ENCODE measurements around the gene CRAT.

Gene CRAT

DNA sequence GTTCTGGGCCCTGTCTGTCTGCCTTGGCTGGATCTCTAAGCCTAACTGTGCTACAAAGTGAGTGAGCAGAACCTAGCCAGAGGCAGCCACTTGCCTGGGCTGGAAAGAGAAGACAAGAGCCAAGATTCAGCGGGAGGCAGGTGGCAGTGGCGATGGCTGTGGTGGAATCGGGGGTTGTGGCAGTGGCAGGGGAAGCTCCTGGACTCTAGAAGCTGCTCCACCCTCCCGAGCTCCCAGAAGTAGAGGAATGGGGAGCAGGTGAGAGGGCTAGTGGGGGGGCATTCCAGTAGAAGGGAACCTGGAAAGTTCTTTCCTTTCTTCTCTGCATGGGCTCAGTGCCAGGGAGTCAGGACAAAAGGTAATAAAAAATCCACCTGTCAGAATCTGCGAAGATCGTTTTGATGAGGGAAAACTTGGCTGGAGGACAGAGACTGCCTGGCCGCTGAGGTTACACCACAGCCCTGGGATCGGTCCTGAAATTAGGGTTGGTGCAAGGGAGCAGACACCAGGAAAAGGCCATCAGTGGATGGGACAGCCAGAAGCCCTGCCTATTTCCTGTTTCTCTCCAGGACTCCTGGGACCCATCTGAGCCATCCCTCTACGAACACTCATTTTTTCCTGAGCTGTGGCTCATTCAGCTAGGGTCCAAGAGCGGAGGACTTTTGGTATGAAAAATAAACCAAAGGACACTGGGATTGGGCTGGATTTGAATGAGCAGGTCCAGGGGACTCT is 1.6 kb downstream of the CRAT start:
- no peak overlapping the region for H2AFZ ChIP-seq
- H3K79me2 ChIP-seq, result peaks cover 8% of the 10 kb centered on the region
- peak overlapping the region; percentile 59 for H3K4me2 ChIP-seq (ENCODE audit: low read length)
- no peak overlapping the region for H3K27ac ChIP-seq
- no peaks in the 10 kb centered on the region for H3K4me1 ChIP-seq
- no peaks in the 10 kb centered on the region for H3K27me3 ChIP-seq (ENCODE audit: control insufficient read depth, insufficient read depth, low read length)
- no peaks in the 10 kb centered on the region for H3K36me3 ChIP-seq (ENCODE audit: control insufficient read depth, insufficient read depth, low read length)
- peak overlapping the region; percentile 76 for H3K4me3 ChIP-seq (ENCODE audit: low read depth, low read length)
- H3K9ac ChIP-seq, result no peak overlapping the region
- TF ChIP-seq, protein P1, sequence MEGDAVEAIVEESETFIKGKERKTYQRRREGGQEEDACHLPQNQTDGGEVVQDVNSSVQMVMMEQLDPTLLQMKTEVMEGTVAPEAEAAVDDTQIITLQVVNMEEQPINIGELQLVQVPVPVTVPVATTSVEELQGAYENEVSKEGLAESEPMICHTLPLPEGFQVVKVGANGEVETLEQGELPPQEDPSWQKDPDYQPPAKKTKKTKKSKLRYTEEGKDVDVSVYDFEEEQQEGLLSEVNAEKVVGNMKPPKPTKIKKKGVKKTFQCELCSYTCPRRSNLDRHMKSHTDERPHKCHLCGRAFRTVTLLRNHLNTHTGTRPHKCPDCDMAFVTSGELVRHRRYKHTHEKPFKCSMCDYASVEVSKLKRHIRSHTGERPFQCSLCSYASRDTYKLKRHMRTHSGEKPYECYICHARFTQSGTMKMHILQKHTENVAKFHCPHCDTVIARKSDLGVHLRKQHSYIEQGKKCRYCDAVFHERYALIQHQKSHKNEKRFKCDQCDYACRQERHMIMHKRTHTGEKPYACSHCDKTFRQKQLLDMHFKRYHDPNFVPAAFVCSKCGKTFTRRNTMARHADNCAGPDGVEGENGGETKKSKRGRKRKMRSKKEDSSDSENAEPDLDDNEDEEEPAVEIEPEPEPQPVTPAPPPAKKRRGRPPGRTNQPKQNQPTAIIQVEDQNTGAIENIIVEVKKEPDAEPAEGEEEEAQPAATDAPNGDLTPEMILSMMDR (IDR thresholded peaks at IDR 0.05), result no peak
- H3K9me3 ChIP-seq (ENCODE audit: control insufficient read depth, low read length), result no peaks in the 10 kb centered on the region

DNA sequence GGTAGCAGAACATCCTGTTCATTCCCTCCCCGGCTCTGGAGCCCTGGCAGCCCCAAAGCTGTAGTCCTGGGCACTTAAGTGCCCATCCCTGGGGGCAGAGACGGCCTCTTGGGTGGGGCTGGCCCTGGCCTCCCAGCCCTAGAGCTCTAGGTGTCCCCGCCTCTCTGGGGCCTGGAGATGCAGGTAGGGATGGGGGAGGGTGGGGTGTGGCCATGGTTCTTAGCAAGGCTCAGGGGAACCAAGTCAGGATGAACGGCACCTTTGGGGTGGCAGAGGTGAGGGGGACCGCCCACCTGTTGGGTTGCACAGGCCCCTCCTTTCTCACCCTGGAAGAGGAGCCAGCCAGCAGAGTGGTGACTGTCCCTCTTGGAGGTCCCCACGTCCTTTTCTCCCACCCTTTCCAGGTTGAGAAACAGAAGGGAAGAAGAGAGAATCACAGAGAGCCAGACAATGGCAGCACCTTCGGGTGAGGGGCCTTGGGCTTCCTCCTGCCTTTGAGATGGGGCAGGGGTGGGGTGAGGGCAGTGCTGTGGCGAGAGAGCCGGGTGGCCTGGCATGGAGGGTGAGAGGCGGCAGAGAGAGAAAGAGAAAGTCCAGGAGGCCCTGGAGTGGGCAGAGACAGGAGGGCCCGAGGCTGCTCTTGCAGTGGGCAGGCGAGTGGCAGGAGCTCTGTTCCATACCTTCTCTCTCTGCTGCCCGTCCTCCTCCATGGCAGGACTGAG is 2.3 kb downstream of the CRAT start:
- H3K4me2 ChIP-seq (ENCODE audit: low read length), result no peak overlapping the region
- H3K9me3 ChIP-seq (ENCODE audit: control insufficient read depth, low read length), result no peaks in the 10 kb centered on the region
- H3K27ac ChIP-seq, result no peak overlapping the region
- TF ChIP-seq, protein P1 (IDR thresholded peaks at IDR 0.05), result no peak
- H3K4me3 ChIP-seq (ENCODE audit: low read depth, low read length), result no peak overlapping the region
- no peak overlapping the region for H3K9ac ChIP-seq
- H3K27me3 ChIP-seq (ENCODE audit: control insufficient read depth, insufficient read depth, low read length), result no peaks in the 10 kb centered on the region
- H3K79me2 ChIP-seq, result peaks cover 7% of the 10 kb centered on the region
- no peaks in the 10 kb centered on the region for H3K36me3 ChIP-seq (ENCODE audit: control insufficient read depth, insufficient read depth, low read length)
- H3K4me1 ChIP-seq, result peaks cover 4% of the 10 kb centered on the region
- H2AFZ ChIP-seq, result no peak overlapping the region

DNA sequence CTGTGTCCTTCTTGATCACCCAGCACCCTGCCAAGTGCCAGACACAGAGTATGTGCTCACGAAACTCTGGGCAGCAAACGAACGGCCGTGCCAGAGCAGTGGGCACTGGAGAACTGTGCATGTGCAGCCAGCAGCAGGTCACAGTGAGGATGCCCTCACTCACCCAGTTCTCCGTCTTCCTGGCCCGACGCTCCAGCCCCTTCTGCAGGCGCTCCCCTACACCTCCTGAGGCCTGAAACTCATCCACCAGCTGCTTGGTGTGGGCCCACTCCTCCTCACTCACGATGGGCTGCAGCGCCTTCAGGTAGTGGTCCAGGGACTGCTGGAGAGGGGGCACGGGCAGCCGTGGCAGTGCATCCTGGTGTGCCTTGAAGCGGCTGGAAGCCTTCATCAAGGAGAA is 2.9 kb downstream of the CRAT start:
- Histone ChIP-seq H3K4me3 (ENCODE audit: low read depth, low read length) (no peak overlapping the region), H3K4me1 (peaks cover 8% of the 10 kb centered on the region), H3K27me3 (ENCODE audit: control insufficient read depth, insufficient read depth, low read length) (no peaks in the 10 kb centered on the region), H3K27ac (no peak overlapping the region), H3K9me3 (ENCODE audit: control insufficient read depth, low read length) (no peaks in the 10 kb centered on the region), H2AFZ (no peak overlapping the region), H3K9ac (no peak overlapping the region), H3K36me3 (ENCODE audit: control insufficient read depth, insufficient read depth, low read length) (no peaks in the 10 kb centered on the region), H3K79me2 (peaks cover 6% of the 10 kb centered on the region), H3K4me2 (ENCODE audit: low read length) (no peak overlapping the region)
- TF ChIP-seq, protein P1 (IDR thresholded peaks at IDR 0.05), result no peak

DNA sequence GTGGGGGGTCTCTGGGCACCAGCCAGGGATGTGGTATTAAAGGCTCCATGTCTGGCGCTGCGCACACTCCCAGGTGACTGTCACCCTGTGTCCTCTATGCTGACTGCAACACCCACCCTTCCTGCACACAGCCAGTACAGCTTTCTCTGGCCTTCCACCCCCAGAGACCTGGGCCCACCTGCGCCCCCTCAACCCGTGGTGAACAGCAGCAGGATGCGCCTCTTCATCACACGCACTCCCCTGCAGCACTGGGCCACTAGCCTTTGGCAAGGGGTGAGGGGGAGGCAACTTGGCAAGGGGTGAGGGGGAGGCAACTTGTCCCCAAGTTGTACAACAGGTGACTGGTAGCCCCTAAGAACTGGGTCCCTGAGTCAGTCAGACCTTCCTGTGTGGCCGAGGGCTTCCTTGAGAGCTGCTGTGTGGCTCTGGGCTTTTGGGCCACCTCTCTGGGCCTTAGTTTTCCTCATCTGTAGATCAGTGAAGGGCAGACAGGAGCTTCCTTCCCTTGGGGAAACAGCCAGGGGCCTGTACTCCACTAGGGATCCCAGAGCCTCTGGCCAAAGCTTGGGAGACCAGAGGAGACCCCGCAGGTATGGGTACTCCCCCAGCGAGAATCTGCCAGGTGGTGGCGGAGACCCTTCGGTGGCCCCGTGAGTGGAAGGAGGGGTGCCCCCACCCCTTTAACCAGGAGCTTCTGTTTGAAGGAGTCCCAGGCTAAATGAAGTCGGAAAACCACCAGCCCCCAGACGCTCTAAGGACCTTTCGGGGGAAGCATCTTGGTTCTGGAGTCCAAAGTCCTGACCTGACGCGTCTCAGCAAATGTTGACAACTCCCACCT is 4.5 kb downstream of the CRAT start:
- no peaks in the 10 kb centered on the region for H3K9me3 ChIP-seq (ENCODE audit: control insufficient read depth, low read length)
- no peak overlapping the region for H2AFZ ChIP-seq
- no peak overlapping the region for H3K27ac ChIP-seq
- no peak overlapping the region for H3K4me2 ChIP-seq (ENCODE audit: low read length)
- H3K79me2 ChIP-seq, result no peaks in the 10 kb centered on the region
- H3K9ac ChIP-seq, result no peak overlapping the region
- TF ChIP-seq, protein P1 (IDR thresholded peaks at IDR 0.05), result no peak
- peaks cover 14% of the 10 kb centered on the region for H3K4me1 ChIP-seq
- H3K36me3 ChIP-seq (ENCODE audit: control insufficient read depth, insufficient read depth, low read length), result no peaks in the 10 kb centered on the region
- no peak overlapping the region for H3K4me3 ChIP-seq (ENCODE audit: low read depth, low read length)
- no peaks in the 10 kb centered on the region for H3K27me3 ChIP-seq (ENCODE audit: control insufficient read depth, insufficient read depth, low read length)
